ENCODE data around the gene IL19.

GRCh38 chr1:206794294-206794908 is 23.8 kb downstream of the IL19 start:
- no peak for TF ChIP-seq POLR2A (IDR thresholded peaks at IDR 0.05)
- no peak for TF ChIP-seq CTCF (IDR thresholded peaks at IDR 0.05)
- no peak for TF ChIP-seq EP300 (IDR thresholded peaks at IDR 0.05)
